NCI-H2029 treated with DMSO at 0.1 percent for 48 hours (cell line): ENCODE measurements around the gene TGFBR3.

Source experiments
- DNase-seq: peaks from one replicate; lab custom pipeline; 2025; lab: John Stamatoyannopoulos, UW

Gene TGFBR3

DNA sequence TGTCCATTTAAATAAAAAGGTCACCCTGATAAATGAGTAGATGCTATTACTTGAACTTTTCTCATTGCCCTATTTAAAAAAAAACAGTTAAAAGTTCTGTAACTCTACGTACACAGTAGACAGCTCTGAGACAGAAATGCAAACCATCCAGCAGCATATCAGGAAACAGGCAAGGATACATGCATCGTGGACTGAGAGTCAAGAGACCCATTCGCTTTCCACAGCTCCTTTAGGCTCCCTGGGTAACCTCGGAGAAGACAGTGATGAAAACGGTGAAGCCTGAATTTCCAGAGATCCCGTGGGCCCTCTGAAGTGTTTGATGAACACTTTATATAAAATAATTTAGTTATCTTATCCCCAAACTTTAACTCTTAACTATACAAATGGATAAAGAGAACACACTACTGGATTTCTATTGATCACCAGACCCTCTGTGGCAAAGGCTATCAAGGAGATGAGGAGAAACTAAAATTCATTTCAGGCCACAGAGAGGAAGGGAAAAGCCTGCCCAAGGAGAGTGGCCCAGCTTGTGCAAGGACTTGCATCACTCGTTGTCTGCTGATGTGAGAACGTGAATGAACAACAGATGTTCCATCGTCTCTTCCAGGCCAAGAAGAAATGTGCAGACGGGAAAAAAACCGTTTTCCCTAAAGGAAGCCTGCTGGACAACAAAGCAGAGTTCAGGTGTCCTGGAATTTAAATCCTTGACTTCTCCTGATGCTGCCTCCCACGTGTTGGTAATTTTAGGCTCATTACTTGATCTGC lies 131.0 kb downstream of the TGFBR3 start:
- DNase-seq, result no peak

DNA sequence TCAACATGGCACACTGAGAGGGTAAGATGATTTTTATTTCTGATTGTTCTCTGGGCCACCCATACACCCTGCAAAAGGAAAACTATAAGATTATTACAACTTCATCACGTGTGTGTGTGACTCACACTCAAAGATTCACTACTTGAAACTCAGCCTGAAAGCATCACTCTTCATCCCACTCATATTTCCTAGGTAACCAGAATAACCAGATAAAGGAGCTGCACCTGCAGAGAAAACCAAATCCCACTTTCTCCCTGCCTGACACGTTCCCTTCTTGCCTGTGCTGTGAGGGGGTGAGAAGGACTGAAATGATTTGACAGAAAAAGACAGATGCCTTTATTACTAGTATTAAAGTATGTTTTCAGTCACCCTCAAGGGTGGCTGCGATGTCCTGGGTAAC lies 131.6 kb downstream of the TGFBR3 start:
- DNase-seq, result no peak

DNA sequence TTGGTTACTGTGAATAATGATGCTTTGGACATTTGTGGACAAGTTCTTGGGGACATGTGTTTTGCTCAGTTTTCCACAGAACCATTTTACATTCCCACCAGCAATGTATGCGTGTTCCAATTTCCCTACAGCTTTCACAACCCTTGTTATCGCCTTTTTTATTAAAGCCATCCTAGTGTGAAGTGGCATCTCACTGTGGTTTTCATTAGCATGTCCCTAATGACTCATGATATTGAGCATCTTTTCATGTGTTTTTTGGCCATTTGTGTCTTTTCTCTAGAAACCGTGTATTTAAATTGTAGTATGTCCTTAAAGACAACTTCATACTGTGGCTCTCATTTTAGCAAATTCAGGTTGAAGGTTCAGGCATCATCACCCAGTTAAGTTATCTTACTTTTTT lies 132.1 kb downstream of the TGFBR3 start:
- no peak for DNase-seq

DNA sequence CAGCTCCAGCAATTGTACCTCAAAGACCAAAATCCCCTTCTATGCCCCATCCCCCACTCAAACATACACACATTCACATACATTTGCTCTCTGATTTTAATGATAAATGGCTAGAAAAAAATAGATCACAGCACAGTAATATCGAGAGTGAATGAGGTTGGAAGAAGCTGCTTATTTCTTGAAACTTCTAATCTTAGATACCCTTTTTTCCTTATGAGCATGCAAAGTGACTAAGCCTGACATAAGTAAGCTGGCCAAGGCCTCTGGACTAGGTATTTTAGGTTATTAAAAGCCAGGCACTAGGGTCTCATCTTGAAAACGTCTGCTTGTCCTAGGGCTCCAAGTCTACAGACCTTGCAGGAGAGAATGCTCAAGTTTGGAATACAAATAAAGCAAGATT lies 133.6 kb downstream of the TGFBR3 start:
- no peak for DNase-seq

DNA sequence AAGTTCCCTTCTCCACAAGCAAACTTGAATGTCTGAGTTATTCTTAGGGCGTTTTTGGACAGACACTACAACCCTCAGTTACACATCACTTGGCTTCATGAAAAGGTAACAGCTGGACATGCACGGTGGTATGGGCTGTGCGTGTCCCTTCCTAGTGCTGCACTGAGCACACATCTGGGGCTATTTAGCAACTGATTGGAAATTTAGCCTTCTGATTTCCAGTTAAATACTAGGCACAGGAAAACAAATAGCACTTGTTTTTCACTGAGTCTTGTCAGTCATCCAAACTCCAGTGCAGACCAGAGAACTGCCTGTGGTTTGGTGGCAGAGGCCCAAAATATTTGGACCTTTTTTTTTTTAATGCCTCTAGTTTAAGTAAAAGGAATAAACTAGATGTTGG lies 134.7 kb downstream of the TGFBR3 start:
- DNase-seq, result peak; percentile 11

DNA sequence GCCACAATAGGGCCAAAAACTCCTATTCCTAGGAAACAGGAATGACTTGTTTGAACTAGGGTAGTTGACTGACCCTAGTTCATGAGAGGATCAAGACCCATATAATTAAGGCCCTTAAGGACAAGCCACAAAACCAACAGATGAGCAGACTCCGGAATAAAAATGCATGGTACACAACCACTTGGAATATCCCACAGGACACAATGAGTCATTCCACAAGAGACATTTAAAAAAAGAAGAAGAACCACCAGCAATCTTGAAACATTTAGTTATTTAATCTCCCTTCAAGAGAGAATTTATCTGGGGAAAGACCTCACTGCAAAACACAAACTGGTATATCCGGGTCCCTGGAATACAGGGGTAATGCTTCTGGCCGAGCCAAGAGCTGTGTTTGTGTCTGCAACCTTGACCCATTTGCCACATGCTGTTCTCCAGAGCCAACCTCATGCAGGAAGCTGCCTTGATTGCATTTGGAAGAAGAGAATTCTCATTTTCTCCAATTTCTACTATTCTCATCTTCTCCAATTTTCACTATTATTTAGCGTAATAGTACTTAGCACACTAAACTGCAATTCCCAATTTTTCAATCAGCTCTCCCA lies 135.5 kb downstream of the TGFBR3 start:
- DNase-seq, result no peak

DNA sequence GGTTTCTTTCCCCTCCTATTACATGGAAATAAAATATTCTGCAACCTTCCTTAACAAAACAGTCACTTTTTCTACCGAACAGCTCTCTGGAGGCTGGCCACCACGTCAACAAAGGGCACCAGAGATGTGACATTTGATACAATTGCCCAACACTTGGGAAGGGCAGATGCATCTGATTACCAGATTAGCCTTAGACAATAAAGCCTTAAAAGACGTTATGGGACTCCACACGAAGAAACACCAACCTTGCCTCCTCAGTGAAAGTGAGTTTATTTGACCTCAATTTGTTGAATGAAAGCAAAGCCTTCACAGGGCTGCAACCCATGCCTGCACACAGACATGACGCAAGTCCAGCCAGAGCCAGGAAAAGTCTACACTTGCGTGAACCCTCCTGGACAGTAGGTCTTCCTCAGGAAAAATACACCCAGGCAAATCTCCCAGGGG lies 136.1 kb downstream of the TGFBR3 start:
- peak; percentile 26 for DNase-seq

DNA sequence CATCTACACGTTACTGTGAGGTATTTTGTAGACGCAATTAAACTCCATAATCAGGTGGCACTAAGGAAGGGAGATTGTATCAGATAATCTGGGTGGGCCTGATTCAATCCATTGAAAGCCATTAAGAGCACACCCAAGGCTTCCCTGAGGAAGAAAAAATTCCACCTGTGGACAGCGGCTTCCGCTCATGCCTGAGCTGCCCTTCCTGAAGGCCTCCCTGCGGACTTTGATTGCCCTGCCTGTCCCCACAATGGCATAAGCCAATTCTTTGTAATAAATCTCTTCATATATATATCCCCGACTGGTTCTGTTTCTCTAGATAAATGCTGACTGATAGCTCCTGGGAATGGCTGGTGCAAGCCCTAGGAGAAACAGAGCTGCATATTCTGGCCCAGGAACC lies 138.3 kb downstream of the TGFBR3 start:
- no peak for DNase-seq

DNA sequence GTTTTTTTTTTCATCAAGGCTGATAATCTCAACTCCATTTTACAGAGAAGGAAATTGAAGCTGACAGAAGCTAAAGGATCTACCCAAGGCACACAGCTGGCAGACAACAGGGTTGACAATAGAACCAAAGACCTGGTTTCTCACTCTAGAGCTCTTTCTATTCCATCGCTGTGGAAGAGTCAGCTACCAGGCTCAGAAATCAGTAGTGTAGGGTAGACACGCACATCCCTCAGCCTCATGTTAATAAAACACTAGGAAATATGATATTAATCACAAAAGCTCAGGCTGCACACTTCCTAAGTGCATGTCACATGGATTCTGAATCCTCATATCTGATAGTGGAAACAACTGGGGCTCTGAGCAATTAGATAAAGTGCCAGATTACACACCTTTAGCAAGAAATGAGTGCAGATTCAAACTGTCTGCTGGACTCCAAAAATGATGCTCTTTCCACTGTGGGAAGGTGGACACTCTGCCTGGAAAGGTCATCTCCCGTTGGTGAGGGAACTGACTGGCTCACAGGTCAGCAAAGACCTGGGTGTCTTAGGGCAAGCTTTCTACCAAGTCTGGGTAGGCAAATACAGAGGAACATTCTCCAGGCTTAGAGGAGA lies 139.1 kb downstream of the TGFBR3 start:
- DNase-seq, result no peak

DNA sequence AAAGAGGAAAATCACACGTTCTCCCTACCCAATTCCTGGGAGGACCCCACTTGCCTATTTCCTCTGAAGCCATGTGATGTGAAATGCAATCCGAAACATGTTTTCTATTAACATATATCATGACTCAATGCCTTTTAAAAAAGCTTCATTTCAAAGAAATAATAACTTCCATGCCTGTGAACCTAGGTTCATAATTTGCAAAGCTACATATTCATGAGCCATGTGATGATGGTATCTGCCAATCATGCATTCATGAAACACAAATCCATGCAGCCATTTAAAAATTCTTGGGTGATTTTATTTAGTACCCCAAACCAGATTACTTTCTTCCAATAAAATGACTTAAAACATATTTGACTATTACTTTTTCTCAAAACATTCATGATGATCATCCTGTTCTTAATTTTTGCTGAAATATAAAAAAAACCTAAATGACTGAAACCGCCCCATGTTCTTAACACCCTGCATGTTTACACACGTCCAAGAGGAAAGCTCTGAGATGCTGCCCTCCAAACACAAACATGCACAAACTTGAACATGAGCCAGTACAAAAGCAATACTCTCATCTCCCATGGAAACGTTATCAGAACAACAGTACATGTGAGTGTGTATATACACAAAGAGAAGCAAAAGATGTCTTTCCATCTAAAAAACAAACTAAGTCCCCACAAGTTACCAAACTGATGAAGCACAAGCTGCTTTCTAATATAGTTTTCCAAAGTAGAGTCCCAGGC lies 140.1 kb downstream of the TGFBR3 start:
- no peak for DNase-seq

DNA sequence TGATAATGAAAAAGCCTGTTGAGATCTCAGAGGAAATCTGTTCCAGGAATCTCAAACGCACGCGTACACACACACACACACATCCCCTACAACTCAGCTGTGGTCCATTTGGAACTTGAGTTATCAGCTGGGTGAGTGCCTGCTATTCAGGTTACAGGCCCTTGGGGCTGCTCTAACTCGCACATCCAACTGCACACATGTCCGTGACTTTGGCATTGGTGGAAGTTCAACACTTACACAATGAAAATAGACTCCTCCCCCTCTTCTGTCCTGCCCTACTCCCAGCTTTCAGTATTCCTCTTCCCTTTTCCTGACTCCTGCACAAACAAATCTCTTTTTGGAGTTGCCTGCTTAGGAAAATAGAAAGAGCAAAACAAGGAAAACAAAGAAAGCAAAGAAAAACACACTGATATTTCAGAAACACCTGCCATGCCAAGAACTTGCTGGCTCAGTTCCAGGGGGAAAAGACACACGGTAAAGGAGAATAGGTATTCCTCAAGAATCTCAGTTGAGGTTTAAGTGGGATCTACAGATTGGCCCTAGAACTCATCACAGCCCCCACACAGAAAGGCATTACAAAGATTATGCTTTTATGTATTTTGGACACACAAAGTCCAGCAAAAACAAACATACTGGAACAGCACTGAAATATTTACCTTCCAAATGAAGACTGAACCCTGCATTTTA lies 140.9 kb downstream of the TGFBR3 start:
- peak; percentile 86 for DNase-seq

DNA sequence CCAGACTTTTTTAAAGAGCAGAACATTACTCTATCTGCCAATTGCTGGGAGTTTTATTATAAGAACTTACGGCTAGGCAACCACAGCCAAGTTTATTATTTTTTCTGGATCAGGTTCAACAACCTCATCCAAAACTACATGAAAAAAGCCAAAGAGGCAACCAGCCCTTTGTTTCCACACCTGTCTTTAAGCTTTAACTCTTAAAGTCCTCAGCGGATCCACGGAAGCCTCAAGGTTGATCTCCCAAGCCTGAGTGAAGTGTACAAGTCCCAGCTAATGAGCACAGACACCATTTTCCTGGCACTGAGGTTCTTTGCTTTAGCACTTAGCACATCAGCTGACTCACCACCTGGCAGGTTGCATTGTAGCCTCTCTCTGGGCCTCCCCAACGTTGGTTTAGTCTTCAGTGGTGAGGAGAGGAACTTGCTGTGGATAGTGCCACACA lies 143.1 kb downstream of the TGFBR3 start:
- peak; percentile 95 for DNase-seq

DNA sequence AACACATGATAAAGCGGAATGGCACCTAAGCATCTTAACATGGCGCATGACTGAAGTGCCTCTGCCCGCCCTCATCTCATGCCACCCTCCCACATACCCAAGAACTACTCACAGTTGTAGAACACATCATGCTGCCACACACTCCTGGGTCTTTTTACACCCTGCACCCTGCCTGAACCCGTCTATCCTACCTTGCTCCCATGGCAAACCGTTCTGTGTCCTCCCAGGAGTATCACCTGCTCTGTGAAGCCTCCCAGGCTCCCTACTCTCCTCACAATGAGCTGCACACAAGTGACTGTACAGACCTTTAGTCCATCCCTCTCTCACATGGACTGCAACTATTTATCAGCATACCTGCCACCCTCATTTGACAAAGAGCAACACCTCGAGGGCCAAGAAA lies 144.0 kb downstream of the TGFBR3 start:
- DNase-seq, result no peak

DNA sequence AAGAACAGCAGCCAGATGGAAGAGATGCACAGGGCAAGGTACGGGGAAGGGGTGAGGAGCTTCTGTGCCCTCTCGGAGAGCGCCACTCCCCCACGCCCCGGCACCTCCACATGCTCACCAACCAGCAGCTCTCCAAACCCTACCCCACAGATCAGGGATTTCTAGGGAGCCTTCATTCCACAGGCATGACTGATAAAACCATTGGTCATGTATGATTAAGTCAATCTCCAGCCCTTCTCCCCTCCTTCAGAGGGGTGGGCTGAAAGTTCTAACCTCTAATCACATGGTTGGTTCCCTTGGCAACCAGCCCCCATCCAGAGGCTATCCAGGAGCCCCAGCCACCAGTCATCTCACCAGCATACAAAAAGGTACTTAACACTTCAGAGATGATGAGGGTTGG lies 144.7 kb downstream of the TGFBR3 start:
- DNase-seq, result no peak

DNA sequence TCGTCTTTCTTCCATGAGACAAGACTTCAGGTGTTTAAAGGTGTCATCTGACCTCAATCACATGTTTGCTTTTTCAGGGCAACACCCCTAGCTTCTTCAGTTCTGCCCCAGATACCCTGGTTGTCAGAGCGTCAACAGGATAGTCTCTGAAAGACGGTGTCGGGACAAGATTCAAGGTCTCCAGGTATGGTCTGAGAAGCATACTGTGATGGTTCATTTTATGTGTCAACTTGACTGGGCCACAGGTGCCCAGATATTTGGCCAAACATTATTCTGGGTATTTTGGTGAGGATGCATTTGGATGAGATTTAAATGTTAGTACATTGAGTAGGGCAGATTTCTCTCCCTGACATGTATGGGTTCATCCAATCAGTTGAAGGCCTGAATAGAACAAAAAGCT lies 148.3 kb downstream of the TGFBR3 start:
- DNase-seq, result no peak

DNA sequence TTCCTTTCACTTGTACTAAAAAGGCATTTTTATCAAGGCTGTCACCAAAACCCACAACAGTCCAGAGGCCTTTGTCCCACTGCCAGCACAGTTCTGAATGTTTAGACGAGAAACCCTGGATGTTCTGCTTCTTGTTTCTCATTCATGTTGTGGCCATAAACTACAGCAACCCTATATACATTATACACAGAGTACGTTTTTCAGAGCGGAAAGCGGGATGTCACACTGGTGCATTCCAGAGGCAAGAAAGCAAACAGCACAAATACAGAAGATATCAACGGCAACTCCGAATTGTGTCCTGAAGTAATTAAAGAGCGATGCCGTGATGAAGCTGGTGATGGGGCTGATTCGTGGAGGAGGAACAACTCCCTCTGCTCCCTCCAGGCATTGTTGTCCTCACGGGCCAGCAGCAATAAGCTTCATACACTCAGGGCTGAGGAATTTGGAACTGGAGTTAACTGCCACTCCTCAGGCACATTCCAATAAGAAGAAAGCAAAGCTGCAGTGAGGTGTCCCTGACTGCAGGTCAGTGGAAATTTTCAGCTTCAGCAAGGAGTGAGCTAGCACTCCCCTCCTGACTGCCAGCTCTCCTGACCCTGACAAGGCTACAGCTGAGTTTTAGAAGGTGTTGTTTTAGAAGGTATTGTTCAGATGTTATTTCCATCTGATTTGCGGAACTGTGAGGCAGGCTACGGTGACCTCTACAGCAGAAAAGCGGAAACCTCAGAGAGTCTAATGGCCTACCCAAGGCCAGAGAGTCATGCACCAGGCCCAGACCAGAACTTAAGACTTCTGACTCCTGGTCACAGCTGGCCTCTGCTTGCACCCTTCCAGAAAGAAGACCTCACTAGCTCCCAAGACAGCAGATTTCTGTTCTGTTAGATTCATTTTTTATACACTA lies 149.0 kb downstream of the TGFBR3 start:
- DNase-seq, result no peak

DNA sequence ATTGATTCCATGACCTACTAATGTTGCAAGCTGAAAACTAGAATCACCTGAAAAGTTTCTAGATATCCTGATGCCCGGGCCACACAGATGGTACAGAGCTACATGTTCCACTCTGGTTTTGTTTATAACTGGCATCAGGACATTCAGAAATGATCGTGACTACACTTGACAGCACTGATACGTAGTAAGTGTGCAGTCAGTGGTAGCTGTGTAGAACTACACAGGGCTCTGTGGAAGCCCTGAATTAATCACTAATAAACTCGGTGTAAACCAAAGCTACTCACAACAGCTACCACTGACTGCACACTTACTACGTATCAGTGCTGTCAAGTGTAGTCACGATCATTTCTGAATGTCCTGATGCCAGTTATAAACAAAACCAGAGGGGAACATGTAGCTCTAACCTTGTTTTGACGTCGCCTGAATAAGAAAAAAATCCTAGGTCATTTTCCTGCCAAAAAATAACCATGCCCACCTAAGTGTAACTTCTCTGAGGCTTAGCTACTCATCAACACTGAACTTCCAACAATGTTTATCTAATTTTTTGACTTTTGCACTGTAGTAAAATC lies 149.7 kb downstream of the TGFBR3 start:
- DNase-seq, result no peak

DNA sequence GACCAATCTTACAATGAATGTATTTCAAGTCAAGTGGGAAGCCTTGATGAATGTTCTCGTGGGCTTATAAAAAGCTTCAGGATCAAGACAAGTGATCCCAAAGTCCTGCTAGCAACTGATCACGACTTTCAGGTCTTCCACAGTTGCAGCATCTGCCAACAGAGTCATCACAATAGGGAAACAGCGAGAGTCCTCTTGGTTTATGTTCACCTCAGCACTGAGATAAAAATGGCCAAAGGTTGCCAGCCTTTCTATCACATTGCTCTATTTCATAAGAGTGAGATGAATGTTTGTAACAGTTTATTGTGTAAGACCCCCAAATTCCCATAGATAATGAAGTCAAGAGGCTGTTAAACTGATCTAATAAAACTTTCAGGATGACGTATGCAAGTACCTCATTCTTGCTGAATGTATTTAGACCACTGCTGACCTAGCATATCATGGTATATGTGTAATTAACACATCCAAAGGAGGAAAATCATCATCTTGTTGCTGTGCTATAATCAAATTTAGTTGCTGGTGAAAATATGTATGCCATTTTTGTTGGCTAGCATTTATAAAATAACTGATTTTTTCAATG lies 150.6 kb downstream of the TGFBR3 start:
- no peak for DNase-seq

DNA sequence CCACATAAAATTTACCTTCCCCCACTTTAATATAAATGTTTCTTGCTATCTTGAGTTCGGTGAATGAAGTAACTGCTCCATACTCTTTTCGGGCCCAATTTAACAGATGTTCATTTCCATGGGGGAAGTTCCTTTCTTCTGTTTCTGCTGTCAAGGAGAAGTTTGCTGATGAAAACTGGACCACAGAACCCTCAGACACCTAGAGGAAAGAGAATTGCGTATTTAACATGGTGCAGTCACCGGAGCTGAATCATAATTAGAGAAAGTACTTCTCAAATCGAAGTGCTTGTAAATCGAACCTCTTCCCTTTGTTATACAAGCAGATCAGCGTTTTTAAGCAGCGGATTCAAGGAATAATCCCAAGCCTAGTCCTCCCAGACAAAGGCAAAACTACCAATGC lies 151.2 kb downstream of the TGFBR3 start:
- DNase-seq, result no peak

DNA sequence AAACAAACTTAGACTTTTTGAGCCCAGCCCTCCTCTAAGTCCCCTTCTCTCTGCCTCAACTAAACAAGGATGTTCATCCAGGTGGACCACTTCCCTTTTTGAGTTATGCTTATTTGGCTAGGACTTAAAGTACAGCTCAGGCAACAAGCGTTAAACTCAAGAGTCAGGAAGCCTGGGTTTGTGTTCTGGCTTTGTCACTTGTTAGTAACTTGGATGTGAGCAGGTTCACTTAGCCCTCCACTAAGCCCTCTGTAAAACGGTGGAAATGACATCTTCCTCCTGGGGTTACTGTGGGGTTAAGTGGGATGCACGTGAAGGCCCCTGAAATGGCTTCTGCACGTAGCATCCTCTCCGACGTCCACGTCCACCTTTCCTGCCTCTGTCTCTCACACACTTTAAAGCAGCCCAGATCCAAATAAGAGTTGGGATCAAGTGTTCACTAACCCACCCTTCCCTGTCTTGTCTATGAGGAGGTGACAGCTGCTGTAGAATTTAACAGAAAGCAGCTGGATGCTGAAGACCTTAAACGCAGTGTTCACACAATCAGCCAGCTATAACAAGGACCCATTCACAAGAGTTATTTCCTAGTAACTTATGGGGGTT lies 152.7 kb downstream of the TGFBR3 start:
- DNase-seq, result no peak
